ENCODE data around the gene JAML. TPM values are rescaled to one million over a fixed set of nuclear protein-coding genes. Genes with fewer than 3 reads are reported as not detected.

The JAML gene
- total and polyA plus RNA-seq, 2 of the 4 experiments (the other 2 are of a cell fraction): not detected

DNA sequence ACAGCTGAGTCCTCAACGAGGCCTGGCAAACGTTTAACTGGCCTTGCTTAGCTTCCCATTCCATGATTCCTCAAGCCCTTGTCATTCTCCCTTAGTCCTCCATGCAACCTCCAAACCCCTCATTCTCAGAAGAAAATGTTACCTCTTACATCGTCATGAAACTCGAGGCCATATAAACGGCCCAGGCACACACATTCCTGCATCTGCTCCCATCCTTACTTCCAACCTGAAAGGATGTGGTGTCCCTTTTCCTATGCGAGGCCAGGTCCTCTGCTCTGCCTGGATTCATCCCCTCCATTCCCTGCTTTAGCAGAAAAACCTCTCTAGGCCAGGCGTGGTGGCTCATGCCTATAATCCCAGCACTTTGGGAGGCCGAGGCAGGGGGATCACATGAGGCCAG lies 18.4 kb upstream of the JAML start:
- Histone ChIP-seq H3K79me1 (ENCODE audit: low read depth in 1 of 2, low read length in 2 of 2) (no peaks in the 10 kb centered on the region), H3K9ac (ENCODE audit: low read depth, low read length) (no peak overlapping the region), H3K9me1 (ENCODE audit: insufficient read depth, low read length) (no peaks in the 10 kb centered on the region), H3K18ac (ENCODE audit: low read depth, low read length) (no peak overlapping the region), H3K27ac (ENCODE audit: insufficient read depth, low read length) (no peak overlapping the region), H2BK15ac (ENCODE audit: low read depth, low read length) (no peak overlapping the region), H4K91ac (ENCODE audit: insufficient read depth, low read depth, low read length) (no peak overlapping the region), H3K36me3 (ENCODE audit: control insufficient read depth, insufficient read depth, low read length) (no peaks in the 10 kb centered on the region), H3K27me3 (ENCODE audit: control insufficient read depth, insufficient read depth, low read length) (0 out of 2 replicates have a peak, but pooled peaks cover 3% of the 10 kb centered on the region), H2BK20ac (ENCODE audit: low read depth, low read length) (no peak overlapping the region), H2AK5ac (ENCODE audit: low read depth, low read length) (no peak overlapping the region), H2AFZ (replicated peaks; ENCODE audit: low read length, poor library complexity) (no peak overlapping the region), H4K5ac (ENCODE audit: low read depth, low read length) (no peak overlapping the region), H2BK120ac (ENCODE audit: low read depth, low read length) (no peak overlapping the region), H3K4ac (ENCODE audit: low read depth, low read length) (no peak overlapping the region), H3K4me2 (ENCODE audit: low read depth, low read length) (no peak overlapping the region), H4K8ac (ENCODE audit: low read depth in 2 of 2, low read length in 2 of 2) (no peak overlapping the region), H3K23ac (ENCODE audit: low read depth, low read length) (no peak overlapping the region), H2AK9ac (replicated peaks; ENCODE audit: low read depth, low read length, poor library complexity) (no peak overlapping the region), H4K20me1 (ENCODE audit: insufficient read depth, low read length) (no peaks in the 10 kb centered on the region), H3K4me3 (ENCODE audit: insufficient read depth, low read depth, low read length) (no peak overlapping the region), H3K14ac (replicated peaks; ENCODE audit: low read depth, low read length) (no peak overlapping the region), H3K56ac (ENCODE audit: extremely low read depth, insufficient read depth, low read length) (no peak overlapping the region), H3K4me1 (ENCODE audit: control insufficient read depth, insufficient read depth, low read length) (no peaks in the 10 kb centered on the region), H2BK5ac (ENCODE audit: low read depth, low read length, poor library complexity, severe bottlenecking) (no peak overlapping the region), H3K9me3 (ENCODE audit: control insufficient read depth, insufficient read depth, low read length) (no peaks in the 10 kb centered on the region)
- in situ Hi-C loops (cut with MboI; ENCODE audit: low sequenced_read_pairs) (no loop called here), intact Hi-C loops (cut with micrococcal nuclease) (no loop called here), dilution Hi-C loops (cut with HindIII; ENCODE audit: low sequenced_read_pairs, unreplicated experiment) (no loop called here)
- ChIA-PET POLR2A (ENCODE audit: unreplicated experiment) (no interaction called here), CTCF (no interaction called here)
- no peak for TF ChIP-seq CEBPB (IDR thresholded peaks at IDR 0.05; ENCODE audit: low read depth, low read length)
- no peak for TF ChIP-seq SMC3 (IDR thresholded peaks at IDR 0.05; ENCODE audit: low read depth, low read length)
- 63% methylated on average over 2 of the region's 8 CpGs; no CpG with 5 or more reads in 1 of the 2 experiments for WGBS, 2 experiments (ENCODE audit: extremely low coverage in 2 of 2, insufficient read length in 1 of 2)
- no TSS peak for BruUV-seq (replicated peaks)
- DNase-seq (no peak), ATAC-seq (ENCODE audit: low read depth) (no peak)
